HEK293 (cell line): ENCODE data around the gene DNM1L.
A peak's percentile ranks its signal among the peaks of the same experiment; 100 is the strongest.

Source experiments
- GLI2 ChIP-seq: fragments of 450-650 bp; formaldehyde crosslinking; IDR thresholded peaks from 2 replicates; pipeline ENCODE4; 2017; ENCODE audit warnings: missing biosample characterization, missing genetic modification characterization, low read depth, borderline replicate concordance
- GLIS1 ChIP-seq: fragments of 450-650 bp; formaldehyde crosslinking; IDR thresholded peaks from 2 replicates; pipeline ENCODE4 v1.5.1; 2016; ENCODE audit warnings: missing biosample characterization, missing genetic modification characterization
- GLIS2 ChIP-seq: fragments of 450-650 bp; formaldehyde crosslinking; IDR thresholded peaks from 2 replicates; pipeline ENCODE4 v1.5.1; 2016; ENCODE audit warnings: missing biosample characterization, missing genetic modification characterization
- SCRT2 ChIP-seq: fragments of 450-650 bp; formaldehyde crosslinking; IDR thresholded peaks from 2 replicates; pipeline ENCODE4 v1.5.1; 2016; ENCODE audit warnings: missing biosample characterization, missing genetic modification characterization
- ZBTB6 ChIP-seq: fragments of 450-650 bp; formaldehyde crosslinking; IDR thresholded peaks from 2 replicates; pipeline ENCODE4 v1.5.1; 2017; ENCODE audit warnings: missing biosample characterization, missing genetic modification characterization
- ZBTB7A ChIP-seq: fragments of 450-650 bp; formaldehyde crosslinking; IDR thresholded peaks from 2 replicates; pipeline ENCODE4 v1.5.1; 2016; ENCODE audit warnings: low read depth, missing biosample characterization, missing genetic modification characterization
- ZNF114 ChIP-seq: fragments of 450-650 bp; formaldehyde crosslinking; IDR thresholded peaks from 2 replicates; pipeline ENCODE4 v1.5.0; 2017; ENCODE audit warnings: missing biosample characterization, missing genetic modification characterization
- ZNF132 ChIP-seq: fragments of 450-650 bp; formaldehyde crosslinking; IDR thresholded peaks from 2 replicates; pipeline ENCODE4 v1.5.1; 2017; ENCODE audit warnings: missing biosample characterization, missing genetic modification characterization, borderline replicate concordance
- ZNF174 ChIP-seq: fragments of 450-650 bp; formaldehyde crosslinking; IDR thresholded peaks from 2 replicates; pipeline ENCODE4 v1.5.0; 2017; ENCODE audit warnings: missing biosample characterization, mild to moderate bottlenecking, missing genetic modification characterization
- ZNF175 ChIP-seq: fragments of 450-650 bp; formaldehyde crosslinking; IDR thresholded peaks from 2 replicates; pipeline ENCODE4 v1.5.1; 2016; ENCODE audit warnings: missing biosample characterization, missing genetic modification characterization
- ZNF214 ChIP-seq: fragments of 450-650 bp; formaldehyde crosslinking; IDR thresholded peaks from 2 replicates; pipeline ENCODE4 v1.5.1; 2017; ENCODE audit warnings: missing biosample characterization, mild to moderate bottlenecking, missing genetic modification characterization, borderline replicate concordance
- ZNF292 ChIP-seq: fragments of 450-650 bp; formaldehyde crosslinking; IDR thresholded peaks from 2 replicates; pipeline ENCODE4 v1.5.1; 2016; ENCODE audit warnings: low read depth, missing biosample characterization, missing genetic modification characterization, borderline replicate concordance
- ZNF423 ChIP-seq: fragments of 450-650 bp; formaldehyde crosslinking; IDR thresholded peaks from 2 replicates; pipeline ENCODE4 v1.5.1; 2016; ENCODE audit warnings: missing biosample characterization, missing genetic modification characterization
- ZNF521 ChIP-seq: fragments of 450-650 bp; formaldehyde crosslinking; IDR thresholded peaks from 2 replicates; pipeline ENCODE4 v1.5.1; 2017; ENCODE audit warnings: missing biosample characterization, mild to moderate bottlenecking, missing genetic modification characterization
- ZNF600 ChIP-seq: fragments of 450-650 bp; formaldehyde crosslinking; IDR thresholded peaks from 2 replicates; pipeline ENCODE4 v1.5.1; 2016; ENCODE audit warnings: missing biosample characterization, missing genetic modification characterization
- ZNF610 ChIP-seq: fragments of 450-650 bp; formaldehyde crosslinking; IDR thresholded peaks from 2 replicates; pipeline ENCODE4 v1.5.1; 2016; ENCODE audit warnings: missing biosample characterization, missing genetic modification characterization, borderline replicate concordance
- ZNF677 ChIP-seq: fragments of 450-650 bp; IDR thresholded peaks from 2 replicates; pipeline ENCODE4 v1.5.0; 2018; ENCODE audit warnings: missing biosample characterization, mild to moderate bottlenecking, missing genetic modification characterization, moderate library complexity
- ZNF843 ChIP-seq: fragments of 450-650 bp; formaldehyde crosslinking; IDR thresholded peaks from 2 replicates; pipeline ENCODE4 v1.5.1; 2016; ENCODE audit warnings: missing biosample characterization, missing genetic modification characterization
- ZSCAN23 ChIP-seq: fragments of 450-650 bp; formaldehyde crosslinking; IDR thresholded peaks from 2 replicates; pipeline ENCODE4 v1.5.1; 2016; ENCODE audit warnings: missing biosample characterization, missing genetic modification characterization
- ZSCAN30 ChIP-seq: fragments of 450-650 bp; IDR thresholded peaks from 2 replicates; pipeline ENCODE4 v1.5.1; 2018; ENCODE audit warnings: missing biosample characterization, mild to moderate bottlenecking, missing genetic modification characterization, moderate library complexity
- TF ChIP-seq, protein P1 (sequence below): fragments of 450-650 bp; IDR thresholded peaks from 2 replicates; pipeline ENCODE4 v1.5.1; 2018; ENCODE audit warnings: missing biosample characterization, missing genetic modification characterization
- TF ChIP-seq, protein P2 (sequence below): fragments of 450-650 bp; formaldehyde crosslinking; IDR thresholded peaks from 2 replicates; pipeline ENCODE4 v1.5.1; 2016; ENCODE audit warnings: missing biosample characterization, missing genetic modification characterization, low read depth
- TF ChIP-seq, protein P3 (sequence below): fragments of 450-650 bp; formaldehyde crosslinking; IDR thresholded peaks from 2 replicates; pipeline ENCODE4 v1.5.1; 2017; ENCODE audit warnings: missing biosample characterization, missing genetic modification characterization
- TF ChIP-seq, protein P4 (sequence below): fragments of 450-650 bp; formaldehyde crosslinking; IDR thresholded peaks from 2 replicates; pipeline ENCODE4 v1.5.1; 2016; ENCODE audit warnings: missing biosample characterization, missing genetic modification characterization
- TF ChIP-seq, protein P5 (sequence below): fragments of 450-650 bp; formaldehyde crosslinking; IDR thresholded peaks from 2 replicates; pipeline ENCODE4 v1.5.1; 2016; ENCODE audit warnings: missing biosample characterization, missing genetic modification characterization
- TF ChIP-seq, protein P6 (sequence below): fragments of 450-650 bp; formaldehyde crosslinking; IDR thresholded peaks from 2 replicates; pipeline ENCODE4 v1.5.1; 2016; ENCODE audit warnings: missing biosample characterization, missing genetic modification characterization, borderline replicate concordance

Gene DNM1L

DNA sequence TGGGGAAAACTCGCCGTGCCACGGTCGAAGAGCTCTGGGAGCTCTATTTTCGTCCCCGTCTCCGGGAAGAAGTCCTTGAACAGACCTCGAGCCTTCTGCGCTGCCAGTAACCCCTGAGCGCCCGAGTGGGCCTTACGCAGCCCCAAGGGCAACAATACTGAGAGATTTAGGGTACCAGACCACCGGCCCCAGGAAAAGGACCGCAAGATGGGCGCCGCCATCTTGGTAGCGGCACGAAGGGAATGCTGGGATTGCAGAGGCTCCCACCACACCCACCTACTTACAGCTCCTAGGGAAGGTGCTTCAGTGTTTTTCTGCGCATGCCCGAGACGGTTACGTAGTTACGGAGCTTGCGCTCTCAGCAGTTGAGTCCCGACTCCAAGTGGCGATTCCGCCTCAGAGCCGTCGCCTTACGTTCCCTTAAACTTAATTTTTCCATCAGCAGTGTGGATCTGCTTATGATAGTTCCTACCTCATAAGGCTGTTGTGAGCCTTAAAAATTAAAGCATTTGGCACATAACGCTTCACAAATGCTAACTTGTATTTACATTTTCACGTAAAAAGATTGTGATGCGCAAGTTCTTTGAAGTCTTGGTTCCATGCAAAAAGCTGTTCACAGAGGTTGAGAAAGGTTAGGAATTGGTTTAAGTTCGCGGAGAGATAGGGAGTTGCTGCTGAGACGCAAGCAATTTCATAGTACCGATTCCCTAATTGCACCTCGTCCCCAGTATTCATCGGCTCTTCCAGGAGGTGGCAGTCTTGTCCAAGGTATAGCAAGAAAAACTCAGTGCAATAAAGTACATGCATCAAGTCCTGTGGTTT lies 76.8 kb downstream of the DNM1L start, which contains the start of gene YARS2 (continued):
- TF ChIP-seq ZNF114, result no peak
- TF ChIP-seq ZBTB7A, result no peak
- no peak for TF ChIP-seq GLIS2
- TF ChIP-seq, protein P1, sequence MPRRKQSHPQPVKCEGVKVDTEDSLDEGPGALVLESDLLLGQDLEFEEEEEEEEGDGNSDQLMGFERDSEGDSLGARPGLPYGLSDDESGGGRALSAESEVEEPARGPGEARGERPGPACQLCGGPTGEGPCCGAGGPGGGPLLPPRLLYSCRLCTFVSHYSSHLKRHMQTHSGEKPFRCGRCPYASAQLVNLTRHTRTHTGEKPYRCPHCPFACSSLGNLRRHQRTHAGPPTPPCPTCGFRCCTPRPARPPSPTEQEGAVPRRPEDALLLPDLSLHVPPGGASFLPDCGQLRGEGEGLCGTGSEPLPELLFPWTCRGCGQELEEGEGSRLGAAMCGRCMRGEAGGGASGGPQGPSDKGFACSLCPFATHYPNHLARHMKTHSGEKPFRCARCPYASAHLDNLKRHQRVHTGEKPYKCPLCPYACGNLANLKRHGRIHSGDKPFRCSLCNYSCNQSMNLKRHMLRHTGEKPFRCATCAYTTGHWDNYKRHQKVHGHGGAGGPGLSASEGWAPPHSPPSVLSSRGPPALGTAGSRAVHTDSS (tag by site-specific recombination), result no peak
- no peak for TF ChIP-seq GLIS1 (tag by site-specific recombination)
- TF ChIP-seq ZBTB6 (tag by site-specific recombination), result no peak
- peak; percentile 95 for TF ChIP-seq SCRT2 (tag by site-specific recombination)
- no peak for TF ChIP-seq ZNF174 (tag by site-specific recombination)
- TF ChIP-seq ZSCAN23 (tag by site-specific recombination), result no peak
- TF ChIP-seq, protein P2, sequence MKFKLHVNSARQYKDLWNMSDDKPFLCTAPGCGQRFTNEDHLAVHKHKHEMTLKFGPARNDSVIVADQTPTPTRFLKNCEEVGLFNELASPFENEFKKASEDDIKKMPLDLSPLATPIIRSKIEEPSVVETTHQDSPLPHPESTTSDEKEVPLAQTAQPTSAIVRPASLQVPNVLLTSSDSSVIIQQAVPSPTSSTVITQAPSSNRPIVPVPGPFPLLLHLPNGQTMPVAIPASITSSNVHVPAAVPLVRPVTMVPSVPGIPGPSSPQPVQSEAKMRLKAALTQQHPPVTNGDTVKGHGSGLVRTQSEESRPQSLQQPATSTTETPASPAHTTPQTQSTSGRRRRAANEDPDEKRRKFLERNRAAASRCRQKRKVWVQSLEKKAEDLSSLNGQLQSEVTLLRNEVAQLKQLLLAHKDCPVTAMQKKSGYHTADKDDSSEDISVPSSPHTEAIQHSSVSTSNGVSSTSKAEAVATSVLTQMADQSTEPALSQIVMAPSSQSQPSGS (tag by site-specific recombination), result peak; percentile 28; the same call in 1 of the 2 replicates
- no peak for TF ChIP-seq ZNF214 (tag by site-specific recombination)
- TF ChIP-seq ZNF677, result no peak
- TF ChIP-seq, protein P3, sequence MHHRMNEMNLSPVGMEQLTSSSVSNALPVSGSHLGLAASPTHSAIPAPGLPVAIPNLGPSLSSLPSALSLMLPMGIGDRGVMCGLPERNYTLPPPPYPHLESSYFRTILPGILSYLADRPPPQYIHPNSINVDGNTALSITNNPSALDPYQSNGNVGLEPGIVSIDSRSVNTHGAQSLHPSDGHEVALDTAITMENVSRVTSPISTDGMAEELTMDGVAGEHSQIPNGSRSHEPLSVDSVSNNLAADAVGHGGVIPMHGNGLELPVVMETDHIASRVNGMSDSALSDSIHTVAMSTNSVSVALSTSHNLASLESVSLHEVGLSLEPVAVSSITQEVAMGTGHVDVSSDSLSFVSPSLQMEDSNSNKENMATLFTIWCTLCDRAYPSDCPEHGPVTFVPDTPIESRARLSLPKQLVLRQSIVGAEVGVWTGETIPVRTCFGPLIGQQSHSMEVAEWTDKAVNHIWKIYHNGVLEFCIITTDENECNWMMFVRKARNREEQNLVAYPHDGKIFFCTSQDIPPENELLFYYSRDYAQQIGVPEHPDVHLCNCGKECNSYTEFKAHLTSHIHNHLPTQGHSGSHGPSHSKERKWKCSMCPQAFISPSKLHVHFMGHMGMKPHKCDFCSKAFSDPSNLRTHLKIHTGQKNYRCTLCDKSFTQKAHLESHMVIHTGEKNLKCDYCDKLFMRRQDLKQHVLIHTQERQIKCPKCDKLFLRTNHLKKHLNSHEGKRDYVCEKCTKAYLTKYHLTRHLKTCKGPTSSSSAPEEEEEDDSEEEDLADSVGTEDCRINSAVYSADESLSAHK, result no peak
- peak; percentile 88 for TF ChIP-seq ZNF600 (tag by site-specific recombination)
- TF ChIP-seq, protein P4, sequence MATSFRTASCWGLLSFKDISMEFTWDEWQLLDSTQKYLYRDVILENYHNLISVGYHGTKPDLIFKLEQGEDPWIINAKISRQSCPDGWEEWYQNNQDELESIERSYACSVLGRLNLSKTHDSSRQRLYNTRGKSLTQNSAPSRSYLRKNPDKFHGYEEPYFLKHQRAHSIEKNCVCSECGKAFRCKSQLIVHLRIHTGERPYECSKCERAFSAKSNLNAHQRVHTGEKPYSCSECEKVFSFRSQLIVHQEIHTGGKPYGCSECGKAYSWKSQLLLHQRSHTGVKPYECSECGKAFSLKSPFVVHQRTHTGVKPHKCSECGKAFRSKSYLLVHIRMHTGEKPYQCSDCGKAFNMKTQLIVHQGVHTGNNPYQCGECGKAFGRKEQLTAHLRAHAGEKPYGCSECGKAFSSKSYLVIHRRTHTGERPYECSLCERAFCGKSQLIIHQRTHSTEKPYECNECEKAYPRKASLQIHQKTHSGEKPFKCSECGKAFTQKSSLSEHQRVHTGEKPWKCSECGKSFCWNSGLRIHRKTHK (tag by site-specific recombination), result no peak
- no peak for TF ChIP-seq ZNF132 (tag by site-specific recombination)
- TF ChIP-seq ZNF843 (tag by site-specific recombination), result no peak
- TF ChIP-seq ZNF610 (tag by site-specific recombination), result no peak
- TF ChIP-seq ZNF423 (tag by site-specific recombination), result no peak
- TF ChIP-seq ZNF521 (tag by site-specific recombination), result no peak
- TF ChIP-seq, protein P5, sequence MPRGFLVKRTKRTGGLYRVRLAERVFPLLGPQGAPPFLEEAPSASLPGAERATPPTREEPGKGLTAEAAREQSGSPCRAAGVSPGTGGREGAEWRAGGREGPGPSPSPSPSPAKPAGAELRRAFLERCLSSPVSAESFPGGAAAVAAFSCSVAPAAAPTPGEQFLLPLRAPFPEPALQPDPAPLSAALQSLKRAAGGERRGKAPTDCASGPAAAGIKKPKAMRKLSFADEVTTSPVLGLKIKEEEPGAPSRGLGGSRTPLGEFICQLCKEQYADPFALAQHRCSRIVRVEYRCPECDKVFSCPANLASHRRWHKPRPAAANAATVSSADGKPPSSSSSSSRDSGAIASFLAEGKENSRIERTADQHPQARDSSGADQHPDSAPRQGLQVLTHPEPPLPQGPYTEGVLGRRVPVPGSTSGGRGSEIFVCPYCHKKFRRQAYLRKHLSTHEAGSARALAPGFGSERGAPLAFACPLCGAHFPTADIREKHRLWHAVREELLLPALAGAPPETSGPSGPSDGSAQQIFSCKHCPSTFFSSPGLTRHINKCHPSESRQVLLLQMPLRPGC, result no peak
- no peak for TF ChIP-seq ZNF292 (tag by site-specific recombination)
- TF ChIP-seq ZSCAN30 (tag by site-specific recombination), result peak; percentile 42; the same call in 1 of the 2 replicates
- TF ChIP-seq ZNF175, result no peak
- TF ChIP-seq, protein P6, sequence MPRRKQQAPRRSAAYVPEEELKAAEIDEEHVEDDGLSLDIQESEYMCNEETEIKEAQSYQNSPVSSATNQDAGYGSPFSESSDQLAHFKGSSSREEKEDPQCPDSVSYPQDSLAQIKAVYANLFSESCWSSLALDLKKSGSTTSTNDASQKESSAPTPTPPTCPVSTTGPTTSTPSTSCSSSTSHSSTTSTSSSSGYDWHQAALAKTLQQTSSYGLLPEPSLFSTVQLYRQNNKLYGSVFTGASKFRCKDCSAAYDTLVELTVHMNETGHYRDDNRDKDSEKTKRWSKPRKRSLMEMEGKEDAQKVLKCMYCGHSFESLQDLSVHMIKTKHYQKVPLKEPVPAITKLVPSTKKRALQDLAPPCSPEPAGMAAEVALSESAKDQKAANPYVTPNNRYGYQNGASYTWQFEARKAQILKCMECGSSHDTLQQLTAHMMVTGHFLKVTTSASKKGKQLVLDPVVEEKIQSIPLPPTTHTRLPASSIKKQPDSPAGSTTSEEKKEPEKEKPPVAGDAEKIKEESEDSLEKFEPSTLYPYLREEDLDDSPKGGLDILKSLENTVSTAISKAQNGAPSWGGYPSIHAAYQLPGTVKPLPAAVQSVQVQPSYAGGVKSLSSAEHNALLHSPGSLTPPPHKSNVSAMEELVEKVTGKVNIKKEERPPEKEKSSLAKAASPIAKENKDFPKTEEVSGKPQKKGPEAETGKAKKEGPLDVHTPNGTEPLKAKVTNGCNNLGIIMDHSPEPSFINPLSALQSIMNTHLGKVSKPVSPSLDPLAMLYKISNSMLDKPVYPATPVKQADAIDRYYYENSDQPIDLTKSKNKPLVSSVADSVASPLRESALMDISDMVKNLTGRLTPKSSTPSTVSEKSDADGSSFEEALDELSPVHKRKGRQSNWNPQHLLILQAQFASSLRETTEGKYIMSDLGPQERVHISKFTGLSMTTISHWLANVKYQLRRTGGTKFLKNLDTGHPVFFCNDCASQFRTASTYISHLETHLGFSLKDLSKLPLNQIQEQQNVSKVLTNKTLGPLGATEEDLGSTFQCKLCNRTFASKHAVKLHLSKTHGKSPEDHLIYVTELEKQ (tag by site-specific recombination), result no peak
- no peak for TF ChIP-seq GLI2 (tag by site-specific recombination)
